Heart right ventricle (tissue), 16 donors: ENCODE results near the gene CILP. TPM values are rescaled to one million over a fixed set of nuclear protein-coding genes. Genes with fewer than 3 reads are reported as not detected.

Source experiments
- ATAC-seq, 8 donors: fragments of 200-7000 bp; cut with Tn5 transposase; one replicate each; pipeline ENCODE4 v1.9.1; 2020; ENCODE audit warnings: mild to moderate bottlenecking in 8 of 8, moderate library complexity in 8 of 8, moderate number of reproducible peaks in 1 of 8
- DNase-seq, 2 donors: peaks; one replicate each; pipeline ENCODE4 v3.0.0-alpha.2; 2020
- H3K27ac ChIP-seq, 10 donors: fragments of 200-600 bp; sonication (generic) in 2 of 10; one replicate each; pipeline versions ENCODE4 v1.5.0 to v1.8.0; 2020 to 2022; ENCODE audit warnings: mild to moderate bottlenecking in 3 of 10
- H3K27me3 ChIP-seq, 7 donors: fragments of 200-600 bp; one replicate each; pipeline ENCODE4 v1.8.0; 2021 to 2022; ENCODE audit warnings: mild to moderate bottlenecking in 2 of 7
- H3K36me3 ChIP-seq, 9 donors: fragments of 200-600 bp; sonication (generic) in 1 of 9; one replicate each; pipeline versions ENCODE4 v1.5.0 to v1.8.0; 2020 to 2022; ENCODE audit warnings: mild to moderate bottlenecking in 2 of 9
- H3K4me1 ChIP-seq, 9 donors: fragments of 200-600 bp; sonication (generic) in 1 of 9; one replicate each; pipeline versions ENCODE4 v1.5.0 to v1.8.0; 2020 to 2022; ENCODE audit warnings: mild to moderate bottlenecking in 4 of 9
- H3K4me3 ChIP-seq, 10 donors: fragments of 200-600 bp; sonication (generic) in 2 of 10; one replicate each; pipeline versions ENCODE4 v1.5.0 to v1.8.0; 2020 to 2022; ENCODE audit warnings: mild to moderate bottlenecking in 7 of 10, moderate library complexity in 2 of 10
- H3K9me3 ChIP-seq, 11 donors: fragments of 200-600 bp in 10 of 11; sonication (generic) in 2 of 11; one replicate each; pipeline versions ENCODE4 v1.5.0 to v1.8.0; 2013 to 2022; ENCODE audit warnings: mild to moderate bottlenecking in 2 of 11, control low read depth in 1 of 11, moderate library complexity in 1 of 11
- CTCF ChIP-seq, 9 donors: fragments of 200-600 bp; sonication (generic) in 2 of 9; IDR thresholded peaks; one replicate each; pipeline versions ENCODE4 v1.5.0 to v1.8.0; 2021 to 2022; ENCODE audit warnings: antibody characterized with exemption in 9 of 9, mild to moderate bottlenecking in 5 of 9, moderate library complexity in 1 of 9
- WGBS, 2 donors: extraction: QIAGEN DNeasy Blood & Tissue Kit; methylation state at CpG; one replicate each; pipeline ENCODE4 v1.1.7; 2013; ENCODE audit warnings: inconsistent platforms in 1 of 2; 5-methylcytosine and 5-hydroxymethylcytosine counted together
- intact Hi-C, 10 donors: fragments of 100-400 bp; cut with DNase I; formaldehyde crosslinking; loops; one replicate each; pipeline versions ENCODE4 v1.11.1 to v1.14.2; 2022
- polyA plus RNA-seq, 2 donors: library from polyadenylated mRNA; stranded (reverse); fragments of 200-250 nt; gene quantifications; one replicate each; pipeline ENCODE4 v1.2.3, GENCODE V29; 2013
- total RNA-seq, 10 donors: library from RNA; stranded (reverse); fragmentation: NEBNext Ultra II Directional in 3 of 10; extraction: Animal tissue kit (Norgen Biotek cat#: 25700) in 3 of 10; gene quantifications; one replicate each; pipeline versions ENCODE4 v1.2.1 to v1.2.4, GENCODE V29; 2021 to 2023
- donor health status: Arrhythmogenic right ventricular cardiomyopathy.
- donor health status: ischemic (EF 13 %, LVEDD 7.1; RV severe dilation, severe dysfunction).
- donor health status: healthy with polysubstance abuse.
- donor health status: DM: no; HTN: yes; CAD: no.
- donor health status: DM: no; HTN: no; CAD: no.
- donor health status: ischemic (EF 25% LVEDD 6.9; RV normal size, moderate dysfunction).
- donor health status: ischemic (EF 25% LVEDD 5.7; RV mildly dilated, moderate dysfunction).
- donor health status: healthy.
- donor health status: DM: yes; HTN: yes; CAD: no.
- donor health status: Ischemic cardiomyopathy.
- donor health status: ischemic (EF 35%, LVEDD 5.7; RV mildly dilated, moderate dysfunction).
- donor health status: nonischemic (EF 11% LVEDD 7.7; RV severe dilation, severe dysfunction).
- donor health status: DM: yes; HTN: yes; CAD: no.
- donor health status: PGD.
- donor health status: ischemic (EF 29% LVEDD 5.4; RV normal size, mild dysfunction).
- donor health status: nonischemic (EF 23%, LVEDD 6.1; RV moderate dilation, normal function).

CILP gene
- total and polyA plus RNA-seq, 12 donors, result 2.1 to 45.2 (median 7.3) TPM

DNA sequence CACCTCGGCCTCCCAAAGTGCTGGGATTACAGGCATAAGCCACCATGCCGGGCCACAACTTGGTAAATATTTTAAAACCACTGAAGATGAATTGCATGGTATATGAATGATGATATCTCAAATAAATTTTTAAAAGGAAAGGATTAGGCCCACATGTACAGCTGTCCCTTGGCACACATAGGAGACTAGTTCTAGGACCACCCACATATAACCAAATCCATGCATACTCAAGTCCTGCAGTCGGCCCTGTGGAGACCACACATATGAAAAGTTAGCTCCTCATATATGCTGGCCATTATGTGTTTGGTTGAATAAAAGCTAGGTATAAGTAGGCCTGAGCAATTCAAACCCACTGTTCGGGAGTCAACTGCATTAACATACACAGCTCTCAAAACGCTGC, 36.8 kb downstream of the CILP start:
- Histone ChIP-seq H3K4me3 (no peak overlapping the region), H3K9me3 (no peaks in the 10 kb centered on the region), H3K27me3 (no peaks in the 10 kb centered on the region), H3K36me3 (peaks cover 0 to 100% (median 51%) of the 10 kb centered on the region in 9 donors), H3K27ac (no peak overlapping the region), H3K4me1 (peaks cover 0 to 5% (median 0%) of the 10 kb centered on the region in 9 donors)
- no peak for TF ChIP-seq CTCF (IDR thresholded peaks at IDR 0.05)
- intact Hi-C loops, result no loop called here
- no peak for ATAC-seq
- no peak for DNase-seq
- WGBS, 2 donors, result 89 to 92% methylated on average over 5 of the region's 5 CpGs

- H3K27ac ChIP-seq, result no peak overlapping the region
- no peaks in the 10 kb centered on the region for H3K9me3 ChIP-seq
- no peak for TF ChIP-seq CTCF (IDR thresholded peaks at IDR 0.05)
- no peak for DNase-seq
- peaks cover 0 to 98% (median 40%) of the 10 kb centered on the region in 9 donors for H3K36me3 ChIP-seq
- no peaks in the 10 kb centered on the region for H3K27me3 ChIP-seq
- ATAC-seq, result no peak
- intact Hi-C loops, result no loop called here
- H3K4me1 ChIP-seq, result no peaks in the 10 kb centered on the region
- no peak overlapping the region for H3K4me3 ChIP-seq
- 95 to 97% methylated on average over 5 of the region's 5 CpGs for WGBS, 2 donors
Observed at GRCh38 chr15:65172531-65172930, 38.7 kb downstream of the CILP start.

DNA sequence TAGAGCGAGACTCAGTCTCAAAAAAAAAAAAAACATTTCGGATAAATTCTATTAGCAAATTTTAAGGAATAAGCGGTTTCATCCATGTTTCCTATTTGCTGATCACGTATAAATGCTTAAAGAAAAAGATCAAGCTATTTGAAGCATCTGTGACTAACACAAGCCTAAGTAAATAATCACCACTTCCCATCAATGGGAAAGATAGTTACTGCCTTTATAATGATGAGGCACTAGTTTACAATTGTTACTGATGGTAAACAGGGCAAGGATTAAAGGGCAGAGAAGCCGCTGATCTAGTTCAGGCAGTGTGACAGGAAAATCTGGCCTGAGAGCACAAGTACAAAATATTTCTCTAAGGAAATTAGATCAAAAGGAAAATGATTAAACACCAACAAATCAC, 39.8 kb downstream of the CILP start:
- intact Hi-C loops, result no loop called here
- 96 to 97% methylated on average over 5 of the region's 5 CpGs for WGBS, 2 donors
- no peak overlapping the region for H3K4me3 ChIP-seq
- TF ChIP-seq CTCF (IDR thresholded peaks at IDR 0.05), result no peak
- DNase-seq, result no peak
- peaks cover 0 to 96% (median 30%) of the 10 kb centered on the region in 9 donors for H3K36me3 ChIP-seq
- no peaks in the 10 kb centered on the region for H3K9me3 ChIP-seq
- no peak for ATAC-seq
- H3K27ac ChIP-seq, result no peak overlapping the region
- H3K4me1 ChIP-seq, result no peaks in the 10 kb centered on the region
- H3K27me3 ChIP-seq, result no peaks in the 10 kb centered on the region

GRCh38 chr15:65165875-65166274, 45.4 kb downstream of the CILP start:
- Histone ChIP-seq H3K27me3 (no peaks in the 10 kb centered on the region), H3K4me1 (peaks cover 0 to 13% (median 0%) of the 10 kb centered on the region in 9 donors), H3K36me3 (peaks cover 0 to 96% (median 37%) of the 10 kb centered on the region in 9 donors), H3K9me3 (no peaks in the 10 kb centered on the region), H3K27ac (no peak overlapping the region), H3K4me3 (no peak overlapping the region)
- WGBS, 2 donors, result 95% methylated on average over 2 of the region's 2 CpGs
- TF ChIP-seq CTCF (IDR thresholded peaks at IDR 0.05), result no peak
- no peak for DNase-seq
- ATAC-seq, result peak in 1 of 8 donors; percentile 50
- intact Hi-C loops, result no loop called here
